GM12891 (cell line): ENCODE results near the gene PLA2G15.

ENCODE experiments used
- PAX5 ChIP-seq: IDR thresholded peaks from 2 replicates; pipeline ENCODE4 v1.6.1; 2011; ENCODE audit warnings: low read length, moderate library complexity, mild to moderate bottlenecking; ENCODE audit not compliant: insufficient read depth, severe bottlenecking
- POLR2A ChIP-seq: IDR thresholded peaks from 2 replicates; pipeline ENCODE4 v1.6.1; 2011; ENCODE audit warnings: low read depth, low read length, control low read depth
- POLR2AphosphoS5 ChIP-seq: IDR thresholded peaks from 2 replicates; pipeline ENCODE4 v1.6.1; 2011; ENCODE audit warnings: low read depth, low read length, control low read depth
- POU2F2 ChIP-seq: IDR thresholded peaks from 2 replicates; pipeline ENCODE4 v1.6.1; 2011; ENCODE audit warnings: low read depth, mild to moderate bottlenecking, control low read depth, low read length, moderate library complexity
- TAF1 ChIP-seq: IDR thresholded peaks from 2 replicates; pipeline ENCODE4 v1.6.1; 2011; ENCODE audit warnings: low read depth, low read length, control low read depth

- TF ChIP-seq POLR2A, result no peak; the same call in 1 of the 2 replicates
- TF ChIP-seq POLR2AphosphoS5, result no peak
- TF ChIP-seq TAF1, result no peak
- TF ChIP-seq PAX5, result no peak
- TF ChIP-seq POU2F2, result no peak
Observed at GRCh38 chr16:68265078-68265920, 20.1 kb downstream of the PLA2G15 start.
